Liver (tissue), 3 donors: ENCODE results near the gene PRR16.

ENCODE experiments used
- CTCF ChIP-seq: fragments of 150-350 bp; IDR thresholded peaks from 2 replicates; pipeline ENCODE4 v1.5.1; 2017; ENCODE audit warnings: improper control_type of control experiment, low read depth, low read length; ENCODE audit not compliant: missing input control
- EGR1 ChIP-seq, 2 donors: IDR thresholded peaks; 2 replicates each; pipeline ENCODE4 v1.6.1; 2016 to 2018; ENCODE audit warnings: antibody characterized with exemption in 2 of 2, low read depth in 2 of 2
- FOXA1 ChIP-seq: IDR thresholded peaks from 2 replicates; pipeline ENCODE4 v1.6.1; 2016; ENCODE audit warnings: antibody characterized with exemption
- GABPA ChIP-seq, 2 donors: IDR thresholded peaks in 1 of 2; conservative IDR thresholded peaks in 1 of 2; 2 replicates each; pipeline ENCODE4 v1.6.1; 2016; ENCODE audit warnings: antibody characterized with exemption in 2 of 2, mild to moderate bottlenecking in 1 of 2, moderate library complexity in 1 of 2
- HNF4A ChIP-seq, 2 donors: conservative IDR thresholded peaks; 2 replicates each; pipeline ENCODE4 v1.6.1; 2016; ENCODE audit warnings: antibody characterized with exemption in 2 of 2, mild to moderate bottlenecking in 2 of 2
- JUND ChIP-seq, 2 donors: IDR thresholded peaks; 2 replicates each; pipeline ENCODE4 v1.6.1; 2016; ENCODE audit warnings: antibody characterized with exemption in 2 of 2
- MAX ChIP-seq: IDR thresholded peaks from 2 replicates; pipeline ENCODE4 v1.6.1; 2016; ENCODE audit warnings: antibody characterized with exemption
- RAD21 ChIP-seq, 2 donors: IDR thresholded peaks; 2 replicates each; pipeline ENCODE4 v1.6.1; 2016; ENCODE audit warnings: antibody characterized with exemption in 2 of 2, mild to moderate bottlenecking in 2 of 2
- REST ChIP-seq: IDR thresholded peaks from 2 replicates; pipeline ENCODE4 v1.6.1; 2016; ENCODE audit warnings: antibody characterized with exemption, mild to moderate bottlenecking
- SP1 ChIP-seq: IDR thresholded peaks from 2 replicates; pipeline ENCODE4 v1.6.1; 2018; ENCODE audit warnings: antibody characterized with exemption, mild to moderate bottlenecking
- YY1 ChIP-seq: IDR thresholded peaks from 2 replicates; pipeline ENCODE4 v1.6.1; 2016; ENCODE audit warnings: antibody characterized with exemption, mild to moderate bottlenecking
- ZBTB33 ChIP-seq: IDR thresholded peaks from 2 replicates; pipeline ENCODE4 v1.6.1; 2016; ENCODE audit warnings: antibody characterized with exemption
- TF ChIP-seq, protein P1 (sequence below): IDR thresholded peaks from 2 replicates; pipeline ENCODE4 v1.6.1; 2016; ENCODE audit warnings: antibody characterized with exemption
- donor health status: healthy.
- donor health status: healthy.

- no peak for TF ChIP-seq CTCF
- TF ChIP-seq JUND (IDR thresholded peaks at IDR 0.05) = no peak
- no peak for TF ChIP-seq FOXA1
- TF ChIP-seq YY1 = no peak
- TF ChIP-seq HNF4A (conservative IDR thresholded peaks at IDR 0.05) = no peak
- no peak for TF ChIP-seq ZBTB33
- no peak for TF ChIP-seq SP1
- no peak for TF ChIP-seq RAD21 (IDR thresholded peaks at IDR 0.05)
- TF ChIP-seq, protein P1, sequence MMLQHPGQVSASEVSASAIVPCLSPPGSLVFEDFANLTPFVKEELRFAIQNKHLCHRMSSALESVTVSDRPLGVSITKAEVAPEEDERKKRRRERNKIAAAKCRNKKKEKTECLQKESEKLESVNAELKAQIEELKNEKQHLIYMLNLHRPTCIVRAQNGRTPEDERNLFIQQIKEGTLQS = no peak
- no peak for TF ChIP-seq REST
- TF ChIP-seq GABPA (IDR thresholded peaks at IDR 0.05 in 1 of 2, conservative IDR thresholded peaks at IDR 0.05 in 1 of 2) = no peak
- no peak for TF ChIP-seq MAX
- no peak for TF ChIP-seq EGR1 (IDR thresholded peaks at IDR 0.05; ENCODE audit: low read depth in 2 of 2)
Observed at GRCh38 chr5:120533581-120533980, 69.5 kb downstream of the PRR16 start.
